IgD-negative memory B cell (primary cell): Measurements from ENCODE around the gene THOC6. TPM values are rescaled to one million over a fixed set of nuclear protein-coding genes. Genes with fewer than 3 reads are reported as not detected.
"Not testable (repeated sequence)": the region's sequence is repeated elsewhere in the genome, so short reads cannot be mapped to it uniquely, and the experiment has no call there.

ENCODE experiments used
- H3K27ac Mint-ChIP-seq, 3 donors: one replicate each; pipeline ENCODE4 v1.8.0; 2020 to 2022; ENCODE audit warnings: mild to moderate bottlenecking in 3 of 3, mixed read lengths in 3 of 3, moderate library complexity in 1 of 3
- H3K27me3 Mint-ChIP-seq: one replicate; pipeline ENCODE4 v1.8.0; 2021; ENCODE audit warnings: mixed read lengths
- H3K36me3 Mint-ChIP-seq: one replicate; pipeline ENCODE4 v1.8.0; 2020; ENCODE audit warnings: mild to moderate bottlenecking, mixed read lengths
- H3K4me1 Mint-ChIP-seq, 3 donors: one replicate each; pipeline ENCODE4 v1.8.0; 2020 to 2022; ENCODE audit warnings: mixed read lengths in 3 of 3, mild to moderate bottlenecking in 1 of 3
- H3K4me3 Mint-ChIP-seq, 4 donors: one replicate each; pipeline ENCODE4 v1.8.0; 2020 to 2022; ENCODE audit warnings: mild to moderate bottlenecking in 4 of 4, mixed read lengths in 4 of 4, moderate library complexity in 3 of 4
- H3K9me3 Mint-ChIP-seq, 3 donors: one replicate each; pipeline ENCODE4 v1.8.0; 2020 to 2021; ENCODE audit warnings: mixed read lengths in 3 of 3, mild to moderate bottlenecking in 1 of 3
- polyA plus RNA-seq: library from polyadenylated mRNA; unstranded; fragments of 300-500 nt; fragmentation: Illumina TruSeq; gene quantifications from one replicate; pipeline ENCODE4 v1.2.3, GENCODE V29; 2021

THOC6 gene
- polyA plus RNA-seq, 1 donor from 2014 or later, result 48.2 TPM

DNA sequence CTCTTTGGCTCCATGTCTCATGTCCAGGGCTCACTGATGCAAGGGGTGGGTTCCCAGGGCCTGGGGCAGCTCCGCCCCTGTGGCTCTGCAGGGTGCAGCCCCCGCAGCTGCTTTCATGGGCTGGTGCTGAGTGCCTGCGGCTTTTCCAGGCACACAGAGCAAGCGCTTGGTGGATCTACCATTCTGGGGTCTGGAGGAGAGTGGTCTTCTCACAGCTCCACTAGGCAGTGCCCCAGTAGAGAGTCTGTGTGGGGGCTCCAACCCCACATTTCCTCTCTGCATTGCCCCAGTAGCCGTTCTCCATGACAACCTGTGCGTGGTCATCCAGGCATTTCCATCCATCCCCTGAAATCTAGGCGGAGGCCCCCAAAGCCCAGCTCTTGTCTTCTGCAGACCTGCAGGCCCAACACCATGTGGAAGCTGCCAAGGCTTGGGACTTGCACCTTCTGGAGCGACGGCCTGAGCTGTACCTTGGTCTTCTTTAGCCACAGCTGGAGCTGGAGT lies 46.8 kb downstream of the THOC6 start:
- Mint-ChIP-seq H3K27ac (no peak overlapping the region), H3K9me3 (peaks cover 0 to 2% (median 0%) of the 10 kb centered on the region in 3 donors), H3K36me3 (no peaks in the 10 kb centered on the region), H3K27me3 (no peaks in the 10 kb centered on the region), H3K4me3 (no peak overlapping the region), H3K4me1 (peaks cover 6 to 32% (median 23%) of the 10 kb centered on the region in 3 donors)

DNA sequence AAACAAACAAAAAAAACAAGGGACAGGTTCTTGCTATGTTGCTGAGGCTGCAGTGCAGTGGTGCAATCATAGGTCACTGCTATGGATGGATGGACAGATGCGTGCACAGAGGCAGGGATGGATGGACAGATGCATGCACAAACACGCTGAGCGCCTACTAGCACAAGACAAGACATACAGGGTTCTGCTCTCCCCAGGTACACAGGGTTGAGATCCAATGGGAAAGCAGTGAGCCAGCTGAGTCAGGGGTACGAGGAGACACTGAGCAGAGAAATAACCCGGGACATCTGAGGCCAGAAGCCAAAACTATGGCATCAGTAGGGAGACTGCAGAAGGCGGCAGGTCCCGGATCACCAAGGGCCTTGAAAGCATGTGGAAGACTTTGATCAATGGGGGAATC lies 47.8 kb downstream of the THOC6 start:
- Mint-ChIP-seq H3K4me3 (peak overlapping the region in 2 of 4 donors; percentile 63 to 70), H3K36me3 (no peaks in the 10 kb centered on the region), H3K9me3 (peaks cover 0 to 2% (median 0%) of the 10 kb centered on the region in 3 donors), H3K4me1 (peaks cover 6 to 34% (median 24%) of the 10 kb centered on the region in 3 donors), H3K27me3 (no peaks in the 10 kb centered on the region), H3K27ac (peak overlapping the region in 1 of 3 donors; percentile 91)

DNA sequence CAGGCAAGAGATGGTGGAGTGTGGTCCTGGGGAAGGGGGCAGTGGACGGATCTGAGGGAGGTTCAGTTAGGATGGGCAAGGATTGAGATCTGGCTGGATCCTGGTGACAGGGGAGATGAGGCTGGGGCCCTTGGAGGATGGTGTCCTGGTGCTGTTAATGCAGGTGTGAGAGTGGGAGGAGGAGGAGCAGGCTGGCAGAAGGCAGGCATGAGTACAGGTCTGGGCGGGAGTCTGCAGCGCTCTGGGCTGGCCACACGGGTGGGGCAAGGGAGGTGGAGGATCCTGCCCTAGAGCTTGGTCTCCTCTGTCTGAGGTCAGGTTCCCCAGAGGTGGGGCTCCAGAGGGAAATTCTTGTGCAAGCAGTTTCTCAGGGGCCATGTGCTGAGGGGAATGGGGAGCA lies 48.3 kb downstream of the THOC6 start:
- H3K36me3 Mint-ChIP-seq, result not testable (repeated sequence)
- peaks cover 10 to 38% (median 29%) of the 10 kb centered on the region in 3 donors for H3K4me1 Mint-ChIP-seq

DNA sequence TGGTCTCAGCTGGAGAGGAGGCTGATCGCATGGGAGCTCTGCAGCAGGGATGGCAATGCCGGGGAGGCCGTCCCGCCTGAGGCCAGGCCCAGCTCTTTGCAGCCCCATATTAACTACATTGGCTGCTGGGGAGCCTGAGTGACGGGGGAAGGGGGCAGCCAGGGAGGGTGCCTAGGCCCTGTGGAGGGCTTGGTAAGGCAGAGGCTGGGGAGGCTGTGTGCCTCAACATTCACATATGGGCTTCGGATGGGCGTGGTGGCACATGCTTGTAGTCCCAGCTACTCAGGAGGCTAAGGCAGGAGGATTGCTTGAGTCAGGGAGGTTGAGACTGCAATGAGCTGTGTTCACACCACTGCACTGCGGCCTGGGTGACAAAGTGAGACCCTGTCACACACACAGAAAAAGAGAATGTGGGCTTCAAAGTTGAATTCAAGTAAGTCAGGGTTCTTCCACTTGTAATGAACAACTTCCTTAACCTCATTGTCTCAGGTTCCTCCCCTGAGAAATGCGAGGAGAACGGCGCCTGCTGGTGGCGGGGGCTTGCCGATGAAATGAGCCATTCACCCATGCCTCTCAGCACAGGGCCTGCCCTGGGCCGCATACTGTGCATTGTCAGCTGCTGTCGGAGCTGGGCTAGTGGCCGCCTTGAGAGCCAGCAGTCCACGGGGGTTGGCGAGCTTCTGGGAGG lies 48.9 kb downstream of the THOC6 start:
- peak overlapping the region in 1 of 4 donors; percentile 63 for H3K4me3 Mint-ChIP-seq

More for the DNA sequence above, 48.3 kb downstream of the THOC6 start:
- not testable (repeated sequence) for H3K27me3 Mint-ChIP-seq, H3K27ac Mint-ChIP-seq, H3K9me3 Mint-ChIP-seq
- H3K4me3 Mint-ChIP-seq, result peak overlapping the region in 2 of 4 donors; percentile 70 to 77

DNA sequence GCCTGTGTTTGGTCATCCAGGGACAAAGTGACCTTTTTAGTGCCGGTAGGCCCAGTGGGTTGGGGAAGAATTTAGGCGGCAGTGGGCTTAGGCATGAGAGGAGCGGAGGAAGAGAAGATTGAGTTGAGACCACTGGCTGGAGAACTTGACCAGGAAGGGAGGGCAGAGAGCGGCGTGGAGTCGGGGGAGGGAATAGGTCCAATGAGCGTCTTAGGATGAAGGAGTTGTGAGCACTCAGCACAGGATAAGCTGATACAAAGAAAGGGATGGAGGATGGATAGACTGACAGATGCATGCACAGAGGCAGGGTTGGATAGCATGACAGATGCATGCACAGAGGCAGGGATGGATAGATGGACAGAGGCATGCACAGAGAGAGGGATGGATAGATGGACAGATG lies 49.6 kb downstream of the THOC6 start:
- Mint-ChIP-seq H3K27ac (no peak overlapping the region), H3K36me3 (no peaks in the 10 kb centered on the region), H3K4me3 (peak overlapping the region in 3 of 4 donors; percentile 38 to 89 (median 63)), H3K4me1 (peaks cover 11 to 41% (median 29%) of the 10 kb centered on the region in 3 donors), H3K9me3 (peaks cover 0 to 4% (median 4%) of the 10 kb centered on the region in 3 donors), H3K27me3 (no peaks in the 10 kb centered on the region)

More for the DNA sequence above, 48.9 kb downstream of the THOC6 start:
- not testable (repeated sequence) for H3K27me3 Mint-ChIP-seq, H3K27ac Mint-ChIP-seq, H3K36me3 Mint-ChIP-seq, H3K9me3 Mint-ChIP-seq
- H3K4me1 Mint-ChIP-seq, result peaks cover 11 to 39% (median 29%) of the 10 kb centered on the region in 3 donors

DNA sequence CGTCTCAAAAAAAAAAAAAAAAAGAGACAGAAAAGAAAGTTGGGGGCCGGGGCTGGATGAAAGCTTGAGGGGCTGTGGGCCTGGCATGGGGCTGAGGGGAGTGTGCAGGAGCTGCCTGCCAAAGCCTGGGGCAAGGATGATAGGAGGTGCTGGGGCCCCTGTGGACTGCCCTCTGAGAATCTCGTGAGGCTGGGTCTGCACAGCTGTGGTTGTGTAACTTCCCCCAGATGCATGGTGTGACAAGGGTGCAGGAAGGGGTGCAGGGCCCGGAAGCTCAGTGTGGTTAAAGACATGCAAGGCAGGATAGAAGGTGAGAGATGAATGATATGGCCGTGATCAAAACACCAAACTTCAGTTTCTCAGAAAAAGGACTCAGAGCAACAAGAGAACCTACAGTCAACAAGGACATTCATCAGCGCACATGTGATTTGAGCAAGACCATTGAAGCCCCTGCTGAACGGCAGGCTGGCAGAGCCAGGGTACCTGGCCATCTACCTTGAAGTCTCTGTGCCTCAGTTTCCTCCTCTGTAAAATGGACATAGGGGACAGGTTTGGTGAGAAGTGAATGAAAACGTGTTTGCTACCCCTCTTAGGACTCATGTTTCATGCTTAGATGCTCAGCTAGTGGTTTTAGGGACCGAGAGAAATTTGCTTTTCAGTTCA lies 51.2 kb downstream of the THOC6 start:
- H3K27me3 Mint-ChIP-seq, result no peaks in the 10 kb centered on the region
- H3K36me3 Mint-ChIP-seq, result no peaks in the 10 kb centered on the region
- H3K4me3 Mint-ChIP-seq, result peak overlapping the region; percentile 1 to 89 (median 68)
- H3K27ac Mint-ChIP-seq, result peak overlapping the region; percentile 2 to 94 (median 60)
- H3K9me3 Mint-ChIP-seq, result peaks cover 1 to 4% (median 4%) of the 10 kb centered on the region in 3 donors
- peaks cover 11 to 41% (median 29%) of the 10 kb centered on the region in 3 donors for H3K4me1 Mint-ChIP-seq

DNA sequence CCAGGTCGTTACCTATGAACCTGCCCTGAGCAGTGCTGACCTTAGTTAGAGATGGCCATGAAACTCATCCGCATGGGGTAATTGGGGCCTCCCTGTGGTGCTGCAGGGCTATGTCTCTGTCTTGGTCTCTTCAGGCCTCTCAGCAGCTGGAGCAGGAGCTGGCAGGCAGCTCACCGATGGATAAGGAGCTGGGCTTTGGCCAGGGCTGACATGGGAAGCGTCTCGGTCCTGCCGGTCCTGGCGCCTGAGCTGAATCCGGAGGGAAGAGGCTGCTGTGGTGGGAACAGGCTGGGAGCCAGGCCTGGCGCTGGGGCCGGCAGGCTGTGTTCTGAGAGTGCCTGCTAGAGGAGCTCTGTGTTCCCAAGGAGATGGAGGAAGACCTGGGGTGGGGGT lies 51.7 kb downstream of the THOC6 start:
- Mint-ChIP-seq H3K27ac (peak overlapping the region; percentile 2 to 94 (median 60)), H3K4me3 (peak overlapping the region in 2 of 4 donors; percentile 80 to 89), H3K4me1 (peaks cover 11 to 41% (median 29%) of the 10 kb centered on the region in 3 donors), H3K9me3 (peaks cover 1 to 4% (median 4%) of the 10 kb centered on the region in 3 donors), H3K36me3 (no peaks in the 10 kb centered on the region), H3K27me3 (no peaks in the 10 kb centered on the region)

DNA sequence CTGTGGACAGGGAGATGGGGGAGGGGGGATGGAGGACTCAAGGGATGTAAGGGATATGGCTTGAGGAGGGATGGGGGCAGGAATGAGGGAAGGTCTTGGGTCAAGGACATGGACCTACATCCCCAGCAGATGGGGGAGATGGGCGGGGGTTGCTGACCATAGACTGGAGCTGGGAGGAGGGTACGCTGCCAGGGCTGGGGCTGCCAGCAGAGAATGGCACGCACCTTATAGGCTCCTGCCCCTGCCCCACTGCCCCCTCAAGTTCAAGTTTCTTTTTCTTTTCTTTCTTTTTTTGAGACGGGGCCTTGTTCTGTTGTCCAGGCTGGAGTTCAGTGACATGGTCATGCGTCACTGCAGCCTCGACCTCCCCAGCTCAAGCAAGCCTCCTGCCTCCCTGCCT lies 52.1 kb downstream of the THOC6 start:
- H3K4me3 Mint-ChIP-seq, H3K36me3 Mint-ChIP-seq, H3K27me3 Mint-ChIP-seq, H3K9me3 Mint-ChIP-seq: not testable (repeated sequence)
- H3K27ac Mint-ChIP-seq, result peak overlapping the region in 1 of 3 donors; percentile 94
- peaks cover 11 to 41% (median 29%) of the 10 kb centered on the region in 3 donors for H3K4me1 Mint-ChIP-seq

DNA sequence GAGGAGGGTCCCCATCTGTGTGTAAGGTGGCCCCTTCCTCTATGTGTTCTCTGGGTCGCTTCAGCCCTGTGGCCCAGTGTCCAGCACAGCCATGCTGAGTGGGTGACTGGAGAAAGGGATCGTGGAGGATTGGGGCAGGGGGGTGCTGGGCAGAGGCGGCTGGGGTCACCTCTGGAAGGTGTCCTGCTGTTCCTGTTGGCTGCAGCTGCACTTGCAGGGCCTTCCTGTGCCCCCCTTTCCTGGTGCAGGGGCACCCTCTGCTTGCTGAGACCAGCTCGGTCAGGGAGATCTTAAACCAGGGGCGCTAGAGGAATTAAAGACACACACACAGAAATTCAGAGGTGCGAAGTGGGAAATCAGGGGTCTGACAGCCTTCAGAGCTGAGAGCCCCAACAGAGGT lies 52.7 kb downstream of the THOC6 start:
- Mint-ChIP-seq H3K36me3 (no peaks in the 10 kb centered on the region), H3K27ac (peak overlapping the region in 2 of 3 donors; percentile 9 to 56), H3K4me3 (peak overlapping the region in 2 of 4 donors; percentile 34 to 89), H3K4me1 (peaks cover 11 to 39% (median 29%) of the 10 kb centered on the region in 3 donors), H3K27me3 (no peaks in the 10 kb centered on the region), H3K9me3 (peaks cover 1 to 4% (median 4%) of the 10 kb centered on the region in 3 donors)

Other genes starting within 250 kb of the THOC6 start
- gene ELOB, start 246.8 kb upstream of the THOC6 start, polyA plus RNA-seq, result 262 TPM
- not detected for gene PRSS33, start 236.5 kb upstream of the THOC6 start, polyA plus RNA-seq
- gene PRSS41, start 225.6 kb upstream of the THOC6 start, polyA plus RNA-seq, result not detected
- gene PRSS21, start 206.8 kb upstream of the THOC6 start, polyA plus RNA-seq, result 10.4 TPM
- gene ZG16B, start 193.7 kb upstream of the THOC6 start, polyA plus RNA-seq, result not detected
- not detected for gene PRSS22, start 165.9 kb upstream of the THOC6 start, polyA plus RNA-seq
- 20.8 TPM for gene FLYWCH2, start 140.8 kb upstream of the THOC6 start, polyA plus RNA-seq
- gene FLYWCH1, start 112.1 kb upstream of the THOC6 start, polyA plus RNA-seq, result 14.8 TPM
- gene KREMEN2, start 59.8 kb upstream of the THOC6 start, polyA plus RNA-seq, result 1.5 TPM
- gene PAQR4, start 54.7 kb upstream of the THOC6 start, polyA plus RNA-seq, result 1.9 TPM
- gene PKMYT1, start 43.6 kb upstream of the THOC6 start, polyA plus RNA-seq, result 1.4 TPM
- not detected for gene CLDN9, start 11.1 kb upstream of the THOC6 start, polyA plus RNA-seq
- not detected for gene CLDN6, start 5.9 kb upstream of the THOC6 start, polyA plus RNA-seq
- gene TNFRSF12A, start 3.7 kb upstream of the THOC6 start, polyA plus RNA-seq, result 0.31 TPM
- 26.2 TPM for gene HCFC1R1, start 93 bp upstream of the THOC6 start, polyA plus RNA-seq
- gene BICDL2, start 12.9 kb downstream of the THOC6 start, polyA plus RNA-seq, result not detected
- gene MMP25, start 22.5 kb downstream of the THOC6 start, polyA plus RNA-seq, result 0.40 TPM
- gene IL32, start 41.6 kb downstream of the THOC6 start, polyA plus RNA-seq, result 59.8 TPM
- not detected for gene ZSCAN10, start 75.3 kb downstream of the THOC6 start, polyA plus RNA-seq
- gene ZNF205, start 88.6 kb downstream of the THOC6 start, polyA plus RNA-seq, result not detected
- gene ZNF213, start 111.0 kb downstream of the THOC6 start, polyA plus RNA-seq, result 1.9 TPM
- not detected for gene OR1F1, start 164.2 kb downstream of the THOC6 start, polyA plus RNA-seq
- gene ZNF200, start 211.1 kb downstream of the THOC6 start, polyA plus RNA-seq, result 8.3 TPM
- not detected for gene MEFV, start 232.6 kb downstream of the THOC6 start, polyA plus RNA-seq